ENCODE data around the gene PARD3B.

Gene PARD3B

GRCh38 chr2:204705243-204705932 lies 160.1 kb downstream of the PARD3B start:
- Histone ChIP-seq H3K9me2 (replicated peaks; ENCODE audit: control insufficient read depth, low read length) (no peaks in the 10 kb centered on the region), H3K36me3 (ENCODE audit: control insufficient read depth, low read length) (no peaks in the 10 kb centered on the region), H3K79me2 (ENCODE audit: control insufficient read depth, low read length) (no peaks in the 10 kb centered on the region), H3K4me3 (ENCODE audit: low read length) (no peak overlapping the region), H3K9me3 (ENCODE audit: control insufficient read depth, insufficient read depth, low read length) (no peaks in the 10 kb centered on the region), H3K27ac (ENCODE audit: low read depth, low read length) (no peak overlapping the region), H3F3A (ENCODE audit: control insufficient read depth, insufficient read depth) (no peaks in the 10 kb centered on the region), H3K4me1 (ENCODE audit: control insufficient read depth, low read length) (no peaks in the 10 kb centered on the region), H4K20me1 (ENCODE audit: control insufficient read depth, insufficient read depth, low read depth, low read length) (no peaks in the 10 kb centered on the region), H3K4me2 (ENCODE audit: low read length) (no peak overlapping the region), H3K27me3 (ENCODE audit: control insufficient read depth, low read length) (no peaks in the 10 kb centered on the region)
- no peak for TF ChIP-seq CTCF (IDR thresholded peaks at IDR 0.05; ENCODE audit: low read depth, low read length, poor library complexity, severe bottlenecking)
- TF ChIP-seq EZH2phosphoT487 (IDR thresholded peaks at IDR 0.05; ENCODE audit: borderline replicate concordance, low read length), result no peak

DNA sequence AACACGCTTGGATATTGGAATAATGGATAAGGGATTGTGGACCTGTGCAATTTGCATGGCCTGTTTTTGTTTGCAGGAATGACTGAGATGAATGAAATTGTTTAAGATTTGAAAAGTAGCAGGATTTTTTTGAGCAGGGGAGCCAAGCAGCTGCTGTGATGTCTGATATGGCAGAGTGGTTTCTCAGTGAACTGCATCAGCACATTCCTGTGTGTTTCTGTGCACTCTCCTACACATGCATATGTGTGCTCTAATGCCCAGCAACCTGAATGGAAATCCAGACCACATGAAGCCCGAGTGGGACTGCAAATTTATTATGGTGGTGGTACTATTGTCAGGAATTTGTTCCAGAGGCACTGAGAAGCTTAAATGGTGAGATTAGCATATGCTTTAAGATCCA lies 161.7 kb downstream of the PARD3B start:
- Histone ChIP-seq H3K4me3 (ENCODE audit: low read length) (no peak overlapping the region), H3K9me3 (ENCODE audit: control insufficient read depth, insufficient read depth, low read length) (no peaks in the 10 kb centered on the region), H3K79me2 (ENCODE audit: control insufficient read depth, low read length) (no peaks in the 10 kb centered on the region), H3K4me1 (ENCODE audit: control insufficient read depth, low read length) (no peaks in the 10 kb centered on the region), H3K27me3 (ENCODE audit: control insufficient read depth, low read length) (no peaks in the 10 kb centered on the region), H3F3A (ENCODE audit: control insufficient read depth, insufficient read depth) (no peaks in the 10 kb centered on the region), H4K20me1 (ENCODE audit: control insufficient read depth, insufficient read depth, low read depth, low read length) (no peaks in the 10 kb centered on the region), H3K4me2 (ENCODE audit: low read length) (no peak overlapping the region), H3K27ac (ENCODE audit: low read depth, low read length) (no peak overlapping the region), H3K9me2 (replicated peaks; ENCODE audit: control insufficient read depth, low read length) (no peaks in the 10 kb centered on the region), H3K36me3 (ENCODE audit: control insufficient read depth, low read length) (no peaks in the 10 kb centered on the region)
- no peak for TF ChIP-seq EZH2phosphoT487 (IDR thresholded peaks at IDR 0.05; ENCODE audit: borderline replicate concordance, low read length)
- no peak for TF ChIP-seq CTCF (IDR thresholded peaks at IDR 0.05; ENCODE audit: low read depth, low read length, poor library complexity, severe bottlenecking)

DNA sequence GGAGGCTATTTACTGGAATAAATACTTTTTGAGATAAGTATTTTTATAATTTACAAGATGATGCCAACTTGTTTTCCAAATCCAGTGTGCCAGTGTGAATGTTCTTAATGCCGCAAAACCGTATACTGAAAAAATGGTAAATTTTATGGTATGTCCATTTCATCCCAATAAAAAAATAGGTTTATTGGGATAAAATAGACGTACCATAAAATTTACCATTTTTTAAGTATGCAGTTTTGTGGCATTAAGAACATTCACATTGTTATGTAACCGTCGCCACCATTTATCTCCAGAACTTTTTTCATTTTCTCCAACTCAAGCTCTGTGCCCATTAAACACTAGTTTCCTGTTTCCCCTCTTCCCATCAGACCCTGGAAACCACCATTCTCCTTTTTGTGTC lies 167.9 kb downstream of the PARD3B start:
- H3K4me1 ChIP-seq (ENCODE audit: control insufficient read depth, low read length), result no peaks in the 10 kb centered on the region
- no peaks in the 10 kb centered on the region for H4K20me1 ChIP-seq (ENCODE audit: control insufficient read depth, insufficient read depth, low read depth, low read length)

More for the DNA sequence above, 167.9 kb downstream of the PARD3B start:
- Histone ChIP-seq H3K9me3 (ENCODE audit: control insufficient read depth, insufficient read depth, low read length) (no peaks in the 10 kb centered on the region), H3K4me3 (ENCODE audit: low read length) (no peak overlapping the region), H3K9me2 (replicated peaks; ENCODE audit: control insufficient read depth, low read length) (no peaks in the 10 kb centered on the region), H3K27ac (ENCODE audit: low read depth, low read length) (no peak overlapping the region), H3K79me2 (ENCODE audit: control insufficient read depth, low read length) (no peaks in the 10 kb centered on the region), H3F3A (ENCODE audit: control insufficient read depth, insufficient read depth) (no peaks in the 10 kb centered on the region), H3K27me3 (ENCODE audit: control insufficient read depth, low read length) (no peaks in the 10 kb centered on the region), H3K36me3 (ENCODE audit: control insufficient read depth, low read length) (no peaks in the 10 kb centered on the region), H3K4me2 (ENCODE audit: low read length) (no peak overlapping the region)
- TF ChIP-seq EZH2phosphoT487 (IDR thresholded peaks at IDR 0.05; ENCODE audit: borderline replicate concordance, low read length), result no peak
- no peak for TF ChIP-seq CTCF (IDR thresholded peaks at IDR 0.05; ENCODE audit: low read depth, low read length, poor library complexity, severe bottlenecking)
